Caco-2 (cell line): ENCODE data around the gene IL9. TPM values are rescaled to one million over a fixed set of nuclear protein-coding genes. Genes with fewer than 3 reads are reported as not detected.

Experiments used
- BruUV-seq: library from RNA; stranded (reverse); fragments of 400-500 nt; replicated peaks from 2 replicates; lab custom pipeline; 2021; lab: Mats Ljungman, UMichigan
- CTCF ChIA-PET: fragments of 300-600 bp; sonication (Branson Sonifier 250); formaldehyde crosslinking; loops from one replicate; lab custom pipeline; 2022; ENCODE audit warnings: antibody characterized with exemption; lab: Charles Lee
- POLR2A ChIA-PET: fragments of 300-600 bp; sonication (Branson Sonifier 250); formaldehyde crosslinking; loops from one replicate; lab custom pipeline; 2022; ENCODE audit warnings: antibody characterized with exemption; lab: Charles Lee
- DNase-seq, 2 experiments: peaks; one replicate each; pipeline versions ENCODE4 v3.0.0 to v3.0.0-alpha.2; 2020 to 2022
- H3K27me3 ChIP-seq: replicated peaks from 2 replicates; pipeline ENCODE4 v1.6.0; 2011; ENCODE audit warnings: low read length; ENCODE audit not compliant: control insufficient read depth, insufficient read depth
- H3K36me3 ChIP-seq: 2 replicates; pipeline ENCODE4 v1.5.1; 2011; ENCODE audit warnings: low read length; ENCODE audit not compliant: control insufficient read depth, insufficient read depth
- H3K4me1 ChIP-seq: fragments of 250-450 bp; sonication (Bioruptor Pico); 2 replicates; pipeline ENCODE4 v1.5.1; 2020; ENCODE audit warnings: mild to moderate bottlenecking
- H3K4me3 ChIP-seq: 2 replicates; pipeline ENCODE4 v1.5.1; 2011; ENCODE audit warnings: low read depth, mild to moderate bottlenecking, control low read depth, low read length
- H3K9me3 ChIP-seq: fragments of 250-450 bp; sonication (Bioruptor Pico); 2 replicates; pipeline ENCODE4 v1.5.1; 2020; ENCODE audit warnings: mild to moderate bottlenecking, moderate library complexity
- H3K27ac Mint-ChIP-seq: one replicate; pipeline ENCODE4 v1.8.0; 2022; ENCODE audit warnings: mixed read lengths; ENCODE audit not compliant: unreplicated experiment
- H3K27me3 Mint-ChIP-seq: one replicate; pipeline ENCODE4 v1.8.0; 2022; ENCODE audit warnings: mixed read lengths; ENCODE audit not compliant: insufficient read depth, unreplicated experiment
- H3K36me3 Mint-ChIP-seq: one replicate; pipeline ENCODE4 v1.8.0; 2022; ENCODE audit warnings: mild to moderate bottlenecking, mixed read lengths; ENCODE audit not compliant: insufficient read depth, unreplicated experiment
- H3K4me1 Mint-ChIP-seq: one replicate; pipeline ENCODE4 v1.8.0; 2022; ENCODE audit warnings: low read depth, mixed read lengths; ENCODE audit not compliant: unreplicated experiment
- H3K4me3 Mint-ChIP-seq: one replicate; pipeline ENCODE4 v1.8.0; 2022; ENCODE audit warnings: mild to moderate bottlenecking, moderate library complexity, mixed read lengths; ENCODE audit not compliant: unreplicated experiment
- H3K9me3 Mint-ChIP-seq: one replicate; pipeline ENCODE4 v1.8.0; 2022; ENCODE audit warnings: mixed read lengths; ENCODE audit not compliant: unreplicated experiment
- intact Hi-C: fragments of 100-400 bp; cut with micrococcal nuclease; formaldehyde crosslinking; loops from one replicate; pipeline ENCODE4 v1.10.0; 2022; ENCODE audit not compliant: unreplicated experiment
- total RNA-seq: library from RNA; stranded (reverse); gene quantifications from 2 replicates; pipeline ENCODE4 v1.2.3, GENCODE V29; 2022
- TF ChIP-seq, protein P1 (sequence below), 2 experiments: fragments of 200-600 bp in 1 of 2; IDR thresholded peaks; 1 replicate in 1 of 2; 2 replicates in 1 of 2; pipeline versions ENCODE4 v1.5.1 to v1.8.0; 2011 to 2022; ENCODE audit warnings: antibody characterized with exemption in 1 of 2, control low read depth in 1 of 2, inconsistent platforms in 1 of 2, low read depth in 1 of 2, low read length in 1 of 2, mild to moderate bottlenecking in 1 of 2, moderate library complexity in 1 of 2; ENCODE audit not compliant: insufficient read depth in 1 of 2, severe bottlenecking in 1 of 2, unreplicated experiment in 1 of 2

The IL9 gene
- total RNA-seq, 1 experiment from 2014 or later, result not detected

GRCh38 chr5:135862744-135863143 is 32.9 kb downstream of the IL9 start:
- H3K36me3 ChIP-seq, result no peaks in the 10 kb centered on the region
- no peaks in the 10 kb centered on the region for H3K4me1 ChIP-seq
- no peaks in the 10 kb centered on the region for H3K27me3 ChIP-seq
- no peak overlapping the region for H3K27ac Mint-ChIP-seq
- no peak overlapping the region for H3K4me3 ChIP-seq
- TF ChIP-seq, protein P1, sequence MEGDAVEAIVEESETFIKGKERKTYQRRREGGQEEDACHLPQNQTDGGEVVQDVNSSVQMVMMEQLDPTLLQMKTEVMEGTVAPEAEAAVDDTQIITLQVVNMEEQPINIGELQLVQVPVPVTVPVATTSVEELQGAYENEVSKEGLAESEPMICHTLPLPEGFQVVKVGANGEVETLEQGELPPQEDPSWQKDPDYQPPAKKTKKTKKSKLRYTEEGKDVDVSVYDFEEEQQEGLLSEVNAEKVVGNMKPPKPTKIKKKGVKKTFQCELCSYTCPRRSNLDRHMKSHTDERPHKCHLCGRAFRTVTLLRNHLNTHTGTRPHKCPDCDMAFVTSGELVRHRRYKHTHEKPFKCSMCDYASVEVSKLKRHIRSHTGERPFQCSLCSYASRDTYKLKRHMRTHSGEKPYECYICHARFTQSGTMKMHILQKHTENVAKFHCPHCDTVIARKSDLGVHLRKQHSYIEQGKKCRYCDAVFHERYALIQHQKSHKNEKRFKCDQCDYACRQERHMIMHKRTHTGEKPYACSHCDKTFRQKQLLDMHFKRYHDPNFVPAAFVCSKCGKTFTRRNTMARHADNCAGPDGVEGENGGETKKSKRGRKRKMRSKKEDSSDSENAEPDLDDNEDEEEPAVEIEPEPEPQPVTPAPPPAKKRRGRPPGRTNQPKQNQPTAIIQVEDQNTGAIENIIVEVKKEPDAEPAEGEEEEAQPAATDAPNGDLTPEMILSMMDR (IDR thresholded peaks at IDR 0.05; ENCODE audit: insufficient read depth in 1 of 2, low read depth in 1 of 2, low read length in 1 of 2, severe bottlenecking in 1 of 2, unreplicated experiment in 1 of 2), result no peak
- no TSS peak for BruUV-seq
- no peak overlapping the region for H3K4me3 Mint-ChIP-seq
- H3K4me1 Mint-ChIP-seq, result no peaks in the 10 kb centered on the region
- H3K27me3 Mint-ChIP-seq, result peaks cover 10% of the 10 kb centered on the region
- no peak for DNase-seq
- no peaks in the 10 kb centered on the region for H3K9me3 ChIP-seq
- ChIA-PET POLR2A (no interaction called here), CTCF (no interaction called here)
- peaks cover 9% of the 10 kb centered on the region for H3K9me3 Mint-ChIP-seq
- intact Hi-C loops, result no loop called here
- H3K36me3 Mint-ChIP-seq, result no peaks in the 10 kb centered on the region

- no peaks in the 10 kb centered on the region for H3K4me1 ChIP-seq
- BruUV-seq, result no TSS peak
- H3K4me3 ChIP-seq, result no peak overlapping the region
- H3K27me3 Mint-ChIP-seq, result peaks cover 10% of the 10 kb centered on the region
- ChIA-PET POLR2A (no interaction called here), CTCF (no interaction called here)
- intact Hi-C loops, result no loop called here
- H3K36me3 ChIP-seq, result no peaks in the 10 kb centered on the region
- no peaks in the 10 kb centered on the region for H3K4me1 Mint-ChIP-seq
- DNase-seq, result no peak
- no peak overlapping the region for H3K27ac Mint-ChIP-seq
- TF ChIP-seq, protein P1 (IDR thresholded peaks at IDR 0.05; ENCODE audit: insufficient read depth in 1 of 2, low read depth in 1 of 2, low read length in 1 of 2, severe bottlenecking in 1 of 2, unreplicated experiment in 1 of 2), result no peak
- H3K36me3 Mint-ChIP-seq, result no peaks in the 10 kb centered on the region
- H3K9me3 ChIP-seq, result no peaks in the 10 kb centered on the region
- H3K4me3 Mint-ChIP-seq, result no peak overlapping the region
- H3K27me3 ChIP-seq, result no peaks in the 10 kb centered on the region
- peaks cover 9% of the 10 kb centered on the region for H3K9me3 Mint-ChIP-seq
Measured at GRCh38 chr5:135862086-135862485, 33.6 kb downstream of the IL9 start.

DNA sequence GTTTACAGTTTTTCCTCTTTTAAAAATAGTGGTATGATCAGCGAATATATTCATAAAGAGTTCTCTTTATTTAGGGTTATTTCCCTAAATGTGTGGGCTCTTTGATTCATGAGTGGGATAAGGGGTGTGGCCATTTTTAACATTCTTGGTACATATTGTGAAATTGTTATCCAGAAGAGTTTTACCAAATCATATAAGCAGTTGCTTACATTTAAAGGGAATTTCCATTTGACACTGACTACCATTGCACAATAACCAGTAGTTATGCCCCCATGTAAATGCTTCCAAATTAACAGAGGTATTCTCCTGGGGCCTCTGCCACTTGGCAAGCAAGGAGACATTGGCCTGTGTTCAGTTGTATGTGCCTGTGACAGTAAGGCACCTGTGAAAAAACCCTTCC is 34.0 kb downstream of the IL9 start:
- H3K27me3 ChIP-seq, result no peaks in the 10 kb centered on the region
- peaks cover 10% of the 10 kb centered on the region for H3K27me3 Mint-ChIP-seq
- BruUV-seq, result no TSS peak

More for the DNA sequence above, 34.0 kb downstream of the IL9 start:
- Histone ChIP-seq H3K36me3 (no peaks in the 10 kb centered on the region), H3K4me1 (no peaks in the 10 kb centered on the region), H3K9me3 (no peaks in the 10 kb centered on the region), H3K4me3 (no peak overlapping the region)
- ChIA-PET POLR2A (no interaction called here), CTCF (no interaction called here)
- intact Hi-C loops, result no loop called here
- Mint-ChIP-seq H3K36me3 (no peaks in the 10 kb centered on the region), H3K4me1 (no peaks in the 10 kb centered on the region), H3K9me3 (peaks cover 9% of the 10 kb centered on the region), H3K4me3 (no peak overlapping the region), H3K27ac (no peak overlapping the region)
- TF ChIP-seq, protein P1 (IDR thresholded peaks at IDR 0.05; ENCODE audit: insufficient read depth in 1 of 2, low read depth in 1 of 2, low read length in 1 of 2, severe bottlenecking in 1 of 2, unreplicated experiment in 1 of 2), result no peak
- no peak for DNase-seq
